C4-2B (cell line): ENCODE measurements around the gene TXNDC11.

ENCODE experiments used
- ZFX ChIP-seq: fragments of 450-650 bp; IDR thresholded peaks from 2 replicates; pipeline ENCODE4 v1.6.1; 2017
- TF ChIP-seq, protein P1 (sequence below): fragments of 450-650 bp; conservative IDR thresholded peaks from 2 replicates; pipeline ENCODE4 v1.5.1; 2017; ENCODE audit warnings: mild to moderate bottlenecking

DNA sequence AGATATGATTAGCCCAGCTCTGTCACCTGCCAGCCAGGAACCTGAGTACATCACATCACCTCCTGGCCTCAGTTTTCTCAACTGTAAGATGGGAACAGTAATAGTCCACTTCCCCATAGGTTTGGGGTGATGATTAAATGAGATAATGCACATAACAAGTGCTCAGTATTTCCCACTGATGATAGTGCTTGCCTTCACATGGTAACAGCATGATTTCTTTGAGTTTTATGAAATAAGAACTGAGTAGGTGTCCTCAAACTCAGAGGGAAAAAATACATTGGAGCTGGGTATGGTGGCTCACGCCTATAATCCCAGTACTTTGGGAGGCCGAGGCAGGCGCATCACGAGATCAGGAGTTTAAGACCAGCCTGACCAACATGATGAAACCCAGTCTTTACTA, 104.5 kb downstream of the TXNDC11 start:
- TF ChIP-seq, protein P1, sequence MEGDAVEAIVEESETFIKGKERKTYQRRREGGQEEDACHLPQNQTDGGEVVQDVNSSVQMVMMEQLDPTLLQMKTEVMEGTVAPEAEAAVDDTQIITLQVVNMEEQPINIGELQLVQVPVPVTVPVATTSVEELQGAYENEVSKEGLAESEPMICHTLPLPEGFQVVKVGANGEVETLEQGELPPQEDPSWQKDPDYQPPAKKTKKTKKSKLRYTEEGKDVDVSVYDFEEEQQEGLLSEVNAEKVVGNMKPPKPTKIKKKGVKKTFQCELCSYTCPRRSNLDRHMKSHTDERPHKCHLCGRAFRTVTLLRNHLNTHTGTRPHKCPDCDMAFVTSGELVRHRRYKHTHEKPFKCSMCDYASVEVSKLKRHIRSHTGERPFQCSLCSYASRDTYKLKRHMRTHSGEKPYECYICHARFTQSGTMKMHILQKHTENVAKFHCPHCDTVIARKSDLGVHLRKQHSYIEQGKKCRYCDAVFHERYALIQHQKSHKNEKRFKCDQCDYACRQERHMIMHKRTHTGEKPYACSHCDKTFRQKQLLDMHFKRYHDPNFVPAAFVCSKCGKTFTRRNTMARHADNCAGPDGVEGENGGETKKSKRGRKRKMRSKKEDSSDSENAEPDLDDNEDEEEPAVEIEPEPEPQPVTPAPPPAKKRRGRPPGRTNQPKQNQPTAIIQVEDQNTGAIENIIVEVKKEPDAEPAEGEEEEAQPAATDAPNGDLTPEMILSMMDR: no peak
- TF ChIP-seq ZFX: no peak
